Measurements from ENCODE around the gene DAB1.

DNA sequence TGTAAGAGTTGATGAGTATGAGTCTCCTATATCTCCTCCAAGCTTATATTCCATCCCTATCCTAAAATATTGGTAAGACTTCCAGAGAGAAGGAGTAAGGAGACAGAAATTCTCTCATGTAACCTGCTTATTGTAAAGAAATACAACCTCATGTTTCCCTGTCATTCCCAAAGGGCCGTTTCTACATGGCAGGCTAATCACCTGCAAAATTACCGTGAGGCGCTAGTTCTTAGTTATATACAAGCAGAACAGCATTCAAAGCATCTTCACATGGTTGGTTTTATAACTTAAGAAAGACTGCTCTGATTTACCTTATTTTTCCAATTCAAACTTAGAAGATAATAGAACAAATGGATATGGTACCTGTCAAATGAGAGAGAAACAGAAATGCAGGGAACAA, 42.9 kb downstream of the DAB1 start:
- TF ChIP-seq, protein P1, sequence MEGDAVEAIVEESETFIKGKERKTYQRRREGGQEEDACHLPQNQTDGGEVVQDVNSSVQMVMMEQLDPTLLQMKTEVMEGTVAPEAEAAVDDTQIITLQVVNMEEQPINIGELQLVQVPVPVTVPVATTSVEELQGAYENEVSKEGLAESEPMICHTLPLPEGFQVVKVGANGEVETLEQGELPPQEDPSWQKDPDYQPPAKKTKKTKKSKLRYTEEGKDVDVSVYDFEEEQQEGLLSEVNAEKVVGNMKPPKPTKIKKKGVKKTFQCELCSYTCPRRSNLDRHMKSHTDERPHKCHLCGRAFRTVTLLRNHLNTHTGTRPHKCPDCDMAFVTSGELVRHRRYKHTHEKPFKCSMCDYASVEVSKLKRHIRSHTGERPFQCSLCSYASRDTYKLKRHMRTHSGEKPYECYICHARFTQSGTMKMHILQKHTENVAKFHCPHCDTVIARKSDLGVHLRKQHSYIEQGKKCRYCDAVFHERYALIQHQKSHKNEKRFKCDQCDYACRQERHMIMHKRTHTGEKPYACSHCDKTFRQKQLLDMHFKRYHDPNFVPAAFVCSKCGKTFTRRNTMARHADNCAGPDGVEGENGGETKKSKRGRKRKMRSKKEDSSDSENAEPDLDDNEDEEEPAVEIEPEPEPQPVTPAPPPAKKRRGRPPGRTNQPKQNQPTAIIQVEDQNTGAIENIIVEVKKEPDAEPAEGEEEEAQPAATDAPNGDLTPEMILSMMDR (IDR thresholded peaks at IDR 0.05), result no peak
- no peak for TF ChIP-seq POLR2A (IDR thresholded peaks at IDR 0.05)
